ENCODE results near the gene ZDHHC11B.

The ZDHHC11B gene

GRCh38 chr5:663436-664342 lies 120.8 kb downstream of the ZDHHC11B start:
- DNase-seq (ENCODE audit: extremely low read depth in 1 of 2, low read depth in 1 of 2) = no peak

- DNase-seq (ENCODE audit: extremely low read depth in 1 of 2, low read depth in 1 of 2) = no peak
These were observed 121.6 kb downstream of the ZDHHC11B start for GRCh38 chr5:662751-663435.

GRCh38 chr5:661891-662750 lies 122.4 kb downstream of the ZDHHC11B start:
- no peak for DNase-seq (ENCODE audit: extremely low read depth in 1 of 2, low read depth in 1 of 2)

- DNase-seq (ENCODE audit: extremely low read depth in 1 of 2, low read depth in 1 of 2) = no peak
These were observed 124.0 kb downstream of the ZDHHC11B start for GRCh38 chr5:660491-661030.
